Activated naive CD8-positive, alpha-beta T cell treated with anti-CD3 and anti-CD28 coated beads, Interleukin-2, amount 50 U/mL, for 16 hours (primary cell): Measurements from ENCODE around the gene FSD1.

ENCODE experiments used
- DNase-seq: peaks from one replicate; pipeline ENCODE4 v3.0.0-alpha.2; 2020; ENCODE audit warnings: low read depth, low spot score

FSD1 gene

GRCh38 chr19:4319067-4319718, 14.8 kb downstream of the FSD1 start:
- DNase-seq = no peak

- no peak for DNase-seq
Measured at GRCh38 chr19:4320419-4320818, 16.0 kb downstream of the FSD1 start.

- no peak for DNase-seq
Measured at GRCh38 chr19:4322942-4323665, 18.7 kb downstream of the FSD1 start.

- no peak for DNase-seq
Measured at GRCh38 chr19:4323692-4324091, 19.3 kb downstream of the FSD1 start.

GRCh38 chr19:4324228-4324627, 19.8 kb downstream of the FSD1 start:
- no peak for DNase-seq

DNA sequence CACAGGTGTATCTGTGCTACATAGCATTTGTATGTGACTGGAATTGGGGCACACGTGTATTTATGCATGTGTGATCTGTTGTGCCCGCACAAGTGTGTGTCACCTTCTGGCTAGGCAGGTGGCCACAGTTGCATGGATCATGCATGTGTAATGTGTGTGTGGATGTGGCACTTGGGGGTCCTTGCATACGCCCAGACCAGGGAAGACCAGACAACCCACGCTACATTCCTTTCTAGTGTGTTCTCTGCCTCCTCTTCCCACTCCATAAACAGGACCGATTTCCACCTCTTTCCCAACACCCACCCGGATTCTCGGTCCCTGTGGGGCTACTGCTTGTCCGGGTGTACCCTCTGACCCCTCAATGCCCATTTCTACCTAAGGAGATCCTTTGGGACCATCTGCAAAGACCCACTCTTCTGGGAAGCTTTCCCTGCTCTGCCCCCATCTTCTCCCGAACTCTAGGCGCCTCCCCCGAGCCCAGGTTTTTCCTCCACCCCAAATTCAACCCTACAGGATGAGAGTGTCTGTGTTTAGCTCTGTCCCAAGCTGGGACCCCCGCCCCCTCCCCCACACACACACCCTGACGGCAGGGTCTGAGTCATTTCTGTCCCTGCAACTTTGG, 21.9 kb downstream of the FSD1 start:
- no peak for DNase-seq

- no peak for DNase-seq
Measured at GRCh38 chr19:4326837-4327251, 22.4 kb downstream of the FSD1 start.

GRCh38 chr19:4327252-4327876, 23.0 kb downstream of the FSD1 start:
- peak; percentile 37 for DNase-seq

- no peak for DNase-seq
Measured at GRCh38 chr19:4327877-4328242, 23.5 kb downstream of the FSD1 start.

DNA sequence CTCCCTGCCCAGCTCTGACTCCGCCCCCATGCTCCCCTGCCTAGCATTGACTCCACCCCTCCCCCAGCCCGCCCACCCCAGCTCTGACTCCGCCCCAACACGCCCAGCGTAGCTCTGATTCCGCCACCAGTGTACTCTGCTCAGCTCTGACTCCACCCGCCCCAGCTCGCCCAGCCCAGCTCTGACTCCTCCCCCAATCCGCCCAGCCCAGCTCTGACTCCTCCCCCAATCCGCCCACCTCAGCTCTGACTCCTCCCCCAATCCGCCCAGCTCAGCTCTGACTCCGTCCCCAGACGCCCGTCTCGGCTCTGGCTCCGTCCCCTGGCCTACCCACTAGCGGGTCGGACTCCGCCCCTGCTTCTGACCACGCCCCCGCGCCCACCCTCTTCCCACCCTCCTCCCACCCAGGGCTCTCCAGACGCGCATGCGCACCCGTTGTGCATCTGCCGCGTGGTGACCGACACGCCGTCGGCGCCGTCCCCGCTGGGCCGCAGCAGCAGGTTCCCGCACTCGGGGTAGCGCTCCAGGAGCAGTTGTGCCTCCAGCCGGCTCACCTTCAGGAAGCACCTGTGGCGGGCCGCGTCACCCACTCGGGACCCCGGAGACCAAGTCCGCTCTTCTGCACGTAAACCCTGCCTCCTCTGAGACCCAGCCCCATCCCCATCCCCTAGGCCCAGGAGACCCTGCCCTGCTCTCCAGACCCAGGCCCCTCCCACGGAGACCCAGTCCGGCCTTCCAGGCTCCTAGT, 24.0 kb downstream of the FSD1 start:
- peak; percentile 87 for DNase-seq

- peak; percentile 20 for DNase-seq
Measured at GRCh38 chr19:4328991-4329681, 24.7 kb downstream of the FSD1 start.

- no peak for DNase-seq
Measured at GRCh38 chr19:4329858-4330257, 25.5 kb downstream of the FSD1 start.

GRCh38 chr19:4334929-4335570, 30.7 kb downstream of the FSD1 start:
- no peak for DNase-seq

GRCh38 chr19:4337906-4338440, 33.6 kb downstream of the FSD1 start:
- no peak for DNase-seq

DNA sequence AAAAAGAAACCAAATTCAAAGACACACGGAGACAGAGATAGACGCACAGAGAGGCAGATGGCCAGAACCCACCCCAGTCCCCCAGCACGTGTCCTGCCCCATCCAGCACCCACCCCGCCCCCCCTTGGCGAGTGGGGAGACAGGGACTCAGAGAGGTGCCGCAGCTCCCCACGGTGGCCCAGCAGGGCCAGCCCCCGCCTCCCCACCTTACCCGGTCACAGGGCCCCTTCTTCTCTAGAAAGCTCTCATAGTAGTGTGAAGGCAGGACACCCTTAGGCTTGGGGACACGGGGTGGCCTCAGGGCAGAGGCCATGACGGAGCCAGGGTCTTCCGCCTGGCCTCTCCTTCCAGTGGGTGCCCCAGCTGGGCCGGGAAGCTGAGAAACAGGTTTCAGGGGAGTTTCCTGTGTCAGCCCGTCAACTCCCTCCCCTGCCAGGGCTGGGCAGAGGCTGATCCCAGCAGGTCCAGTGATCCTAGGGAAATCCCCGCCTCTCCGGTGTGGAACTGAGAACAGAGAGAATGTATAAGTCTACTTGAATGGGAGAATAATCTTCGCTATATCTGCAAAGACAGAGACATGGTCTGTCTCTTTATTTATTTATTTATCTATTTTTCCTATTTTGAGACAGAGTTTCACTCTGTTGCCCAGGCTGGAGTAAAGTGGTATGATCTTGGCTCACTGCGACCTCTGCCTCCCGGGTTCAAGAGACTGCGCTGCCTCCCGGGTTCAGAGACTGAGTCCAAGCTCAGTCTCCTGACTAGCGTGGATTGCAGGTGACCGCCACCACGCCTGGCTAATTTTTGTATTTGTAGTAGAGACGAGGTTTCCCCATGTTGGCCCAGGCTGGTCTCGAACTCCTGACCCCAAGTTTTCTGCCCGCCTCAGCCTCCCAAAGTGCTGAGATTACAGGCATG, 34.3 kb downstream of the FSD1 start, which contains the start of gene STAP2:
TSS of gene STAP2 (minus strand) at position 387 of the 915 bp plus-strand sequence. CDS start at position 313, 74 bp downstream.
- no peak for DNase-seq

DNA sequence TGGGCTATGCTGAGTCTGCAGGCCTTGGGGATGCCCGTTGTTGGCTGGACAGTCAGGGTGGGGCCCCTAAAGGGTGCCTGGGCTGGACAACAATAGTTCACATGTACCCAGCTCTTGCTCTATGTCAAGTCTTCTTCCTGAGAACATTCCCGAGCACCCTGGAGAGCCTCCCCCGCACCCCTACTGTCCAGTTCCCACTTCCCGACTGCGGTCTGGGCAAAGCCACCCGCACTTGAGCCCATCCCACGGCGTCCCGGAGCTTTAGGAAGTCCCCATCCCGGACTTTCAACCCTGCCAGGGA, 37.9 kb downstream of the FSD1 start:
- DNase-seq = no peak

DNA sequence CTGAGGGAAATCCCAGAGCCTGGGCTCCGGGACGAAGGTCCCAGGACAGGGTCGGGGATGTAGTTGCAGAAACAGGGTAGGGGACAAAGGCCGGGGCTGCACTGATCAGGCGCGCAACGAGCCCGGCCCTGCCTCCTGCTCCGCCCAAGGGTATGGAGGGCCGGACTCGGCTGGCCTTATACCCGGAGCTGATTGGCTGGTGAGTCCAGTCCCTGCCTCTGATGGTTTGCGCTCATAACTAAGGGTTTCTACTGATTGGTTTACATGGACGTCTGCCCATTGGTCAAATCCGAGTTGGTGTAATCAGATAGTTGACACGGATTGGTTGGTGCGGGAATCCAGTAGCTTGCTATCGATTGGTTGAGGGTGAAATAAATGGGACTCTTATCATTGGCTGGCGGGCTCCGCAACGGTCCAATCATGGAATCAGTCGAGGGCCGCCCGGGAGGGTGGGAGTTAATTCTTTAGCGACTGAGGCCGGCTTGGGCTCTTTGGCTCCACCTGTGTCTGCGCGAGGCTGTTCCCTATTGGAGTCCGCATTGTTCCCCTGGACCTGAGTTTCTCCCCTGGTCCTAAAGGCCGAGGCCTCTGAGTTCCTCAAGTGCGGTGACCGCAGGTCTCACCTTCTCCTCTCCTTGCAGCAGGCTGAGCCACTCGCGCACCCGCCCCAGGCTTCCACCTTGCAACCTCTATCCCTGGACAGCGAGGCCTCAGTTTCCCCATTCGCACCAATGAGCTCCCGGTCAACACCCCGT, 38.4 kb downstream of the FSD1 start:
- DNase-seq = peak; percentile 87
